Adrenal gland (tissue), 5 donors: ENCODE data around the gene THG1L.

Experiments used
- POLR2A ChIP-seq, 2 donors: fragments of 450-650 bp; IDR thresholded peaks; one replicate each; pipeline ENCODE4 v1.6.1; 2017; ENCODE audit warnings: antibody characterized with exemption in 2 of 2, mild to moderate bottlenecking in 2 of 2, moderate library complexity in 1 of 2
- TF ChIP-seq, protein P1 (sequence below), 6 experiments: fragments of 450-650 bp in 4 of 6; fragments of 200-600 bp in 2 of 6; sonication (generic) in 1 of 6; IDR thresholded peaks; 1 replicate in 5 of 6; 2 replicates in 1 of 6; pipeline versions ENCODE4 v1.5.1 to v1.8.0; 2016 to 2021; ENCODE audit warnings: antibody characterized with exemption in 6 of 6, mild to moderate bottlenecking in 2 of 6, moderate library complexity in 1 of 6
- donor health status: DM: no; HTN: no; CAD: no.

DNA sequence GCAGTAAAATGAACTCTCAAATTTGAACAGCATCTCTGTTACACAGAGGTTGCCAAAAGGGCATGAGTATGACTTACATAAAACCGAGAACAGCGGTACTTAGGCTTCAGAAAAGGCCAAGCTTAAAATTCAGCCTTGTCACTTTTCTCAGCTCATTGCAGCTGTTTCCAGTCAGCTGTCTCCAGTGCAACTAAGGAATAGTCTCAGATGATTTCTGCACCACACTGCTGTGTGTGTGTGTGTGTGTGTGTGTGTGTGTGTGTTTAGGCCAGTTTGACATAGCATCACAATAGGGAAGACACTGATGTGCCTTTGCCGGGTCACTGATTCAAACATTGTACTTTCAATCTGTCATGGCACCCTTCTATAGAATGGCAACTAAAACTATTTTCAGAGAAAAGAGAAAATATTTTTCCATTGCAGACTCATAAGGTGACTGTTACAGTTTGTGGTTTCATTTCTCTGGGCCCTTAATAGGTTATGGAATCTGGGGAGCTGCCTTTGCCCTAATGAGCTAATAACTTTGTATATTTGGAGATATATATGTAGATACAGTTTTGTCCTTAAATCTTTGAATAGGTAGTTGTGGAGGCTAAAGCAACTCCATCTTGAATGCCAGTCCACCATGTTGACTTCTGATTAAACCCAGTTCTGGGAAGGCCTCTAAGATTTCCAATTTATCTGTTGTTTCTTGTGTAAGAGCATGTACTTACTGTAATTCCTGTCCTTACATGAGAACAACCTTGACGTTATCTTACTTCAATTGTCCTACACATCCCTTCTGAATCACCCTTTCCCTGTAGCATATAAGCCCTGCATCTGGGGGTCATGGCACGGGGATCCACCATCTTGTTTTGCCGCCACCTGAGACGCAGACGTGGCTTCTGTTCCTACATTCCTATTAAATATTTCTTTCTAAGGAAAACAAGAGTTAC, 16.8 kb downstream of the THG1L start:
- TF ChIP-seq, protein P1, sequence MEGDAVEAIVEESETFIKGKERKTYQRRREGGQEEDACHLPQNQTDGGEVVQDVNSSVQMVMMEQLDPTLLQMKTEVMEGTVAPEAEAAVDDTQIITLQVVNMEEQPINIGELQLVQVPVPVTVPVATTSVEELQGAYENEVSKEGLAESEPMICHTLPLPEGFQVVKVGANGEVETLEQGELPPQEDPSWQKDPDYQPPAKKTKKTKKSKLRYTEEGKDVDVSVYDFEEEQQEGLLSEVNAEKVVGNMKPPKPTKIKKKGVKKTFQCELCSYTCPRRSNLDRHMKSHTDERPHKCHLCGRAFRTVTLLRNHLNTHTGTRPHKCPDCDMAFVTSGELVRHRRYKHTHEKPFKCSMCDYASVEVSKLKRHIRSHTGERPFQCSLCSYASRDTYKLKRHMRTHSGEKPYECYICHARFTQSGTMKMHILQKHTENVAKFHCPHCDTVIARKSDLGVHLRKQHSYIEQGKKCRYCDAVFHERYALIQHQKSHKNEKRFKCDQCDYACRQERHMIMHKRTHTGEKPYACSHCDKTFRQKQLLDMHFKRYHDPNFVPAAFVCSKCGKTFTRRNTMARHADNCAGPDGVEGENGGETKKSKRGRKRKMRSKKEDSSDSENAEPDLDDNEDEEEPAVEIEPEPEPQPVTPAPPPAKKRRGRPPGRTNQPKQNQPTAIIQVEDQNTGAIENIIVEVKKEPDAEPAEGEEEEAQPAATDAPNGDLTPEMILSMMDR (IDR thresholded peaks at IDR 0.05) = no peak
- no peak for TF ChIP-seq POLR2A (IDR thresholded peaks at IDR 0.05)
